SH-SY5Y (cell line): Measurements from ENCODE around the gene ADCY5.

Experiments used
- GATA2 ChIP-seq: IDR thresholded peaks from 2 replicates; pipeline ENCODE4 v1.6.1; 2011; ENCODE audit warnings: mild to moderate bottlenecking, low read depth, low read length
- GATA3 ChIP-seq: IDR thresholded peaks from 2 replicates; pipeline ENCODE4 v1.6.1; 2011; ENCODE audit warnings: low read depth, mild to moderate bottlenecking, low read length, moderate library complexity

DNA sequence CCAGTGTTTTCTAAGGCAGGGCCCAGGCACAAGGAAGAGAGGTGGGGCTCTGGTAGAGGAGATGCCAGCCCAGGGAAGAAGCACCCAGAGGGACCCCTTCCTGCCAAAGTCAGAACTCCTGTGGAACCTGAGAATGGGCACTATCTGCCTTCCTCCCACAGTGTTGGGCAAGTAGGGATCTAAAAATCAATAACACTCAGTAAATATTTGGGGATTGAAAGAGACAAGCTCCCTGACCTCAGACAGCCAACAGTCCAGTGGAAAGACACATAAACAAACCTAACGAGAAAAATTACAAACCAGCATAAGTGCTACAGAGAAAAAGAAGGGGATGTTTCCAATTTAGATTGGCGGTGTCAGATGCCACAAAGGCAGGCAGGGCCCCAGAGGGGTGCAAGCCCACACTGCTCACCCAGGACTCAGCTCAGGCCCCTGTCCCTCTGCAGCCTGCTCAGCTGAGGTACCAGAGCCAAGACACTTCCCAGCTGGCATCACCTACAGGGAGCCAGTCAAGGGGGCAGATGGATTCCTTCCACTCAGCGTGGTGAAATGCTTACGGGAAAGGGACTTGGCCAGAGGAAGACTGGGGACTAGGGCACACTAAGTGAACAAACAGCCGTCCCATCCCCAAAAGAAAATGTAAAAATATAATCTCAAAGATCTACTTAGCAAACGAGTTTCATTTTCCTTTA, 15.9 kb downstream of the ADCY5 start:
- TF ChIP-seq GATA2 (no peak), GATA3 (no peak)
